MV-4-11 (cell line): ENCODE results near the gene MTMR12.
"Not testable (repeated sequence)": the region's sequence is repeated elsewhere in the genome, so short reads cannot be mapped to it uniquely, and the experiment has no call there.

ENCODE experiments used
- DNase-seq: peaks from one replicate; lab custom pipeline; 2025; lab: John Stamatoyannopoulos, UW

MTMR12 gene

GRCh38 chr5:32233220-32233695 lies 79.5 kb downstream of the MTMR12 start:
- DNase-seq, result peak; percentile 50

GRCh38 chr5:32232441-32233219 lies 80.1 kb downstream of the MTMR12 start:
- DNase-seq, result peak; percentile 90

- peak; percentile 63 for DNase-seq
These were observed 80.8 kb downstream of the MTMR12 start for GRCh38 chr5:32231929-32232328.

GRCh38 chr5:32231241-32231640 lies 81.5 kb downstream of the MTMR12 start:
- peak; percentile 89 for DNase-seq

GRCh38 chr5:32230356-32231099 lies 82.2 kb downstream of the MTMR12 start:
- peak; percentile 75 for DNase-seq

GRCh38 chr5:32229586-32229985 lies 83.2 kb downstream of the MTMR12 start:
- DNase-seq, result no peak

- no peak for DNase-seq
These were observed 83.9 kb downstream of the MTMR12 start for GRCh38 chr5:32228816-32229215.

GRCh38 chr5:32225445-32225844 lies 87.3 kb downstream of the MTMR12 start:
- no peak for DNase-seq

- DNase-seq, result no peak
These were observed 88.6 kb downstream of the MTMR12 start for GRCh38 chr5:32223972-32224609.

- no peak for DNase-seq
These were observed 89.8 kb downstream of the MTMR12 start for GRCh38 chr5:32222723-32223470.

- peak; percentile 66 for DNase-seq
These were observed 94.8 kb downstream of the MTMR12 start for GRCh38 chr5:32217886-32218396.

- DNase-seq, result not testable (repeated sequence)
These were observed 98.4 kb downstream of the MTMR12 start for GRCh38 chr5:32214344-32214743.

GRCh38 chr5:32210151-32210550 lies 102.6 kb downstream of the MTMR12 start:
- no peak for DNase-seq

- DNase-seq, result not testable (repeated sequence)
These were observed 103.9 kb downstream of the MTMR12 start for GRCh38 chr5:32208837-32209236.

- DNase-seq, result peak; percentile 76
These were observed 105.4 kb downstream of the MTMR12 start for GRCh38 chr5:32207355-32207634.

GRCh38 chr5:32206509-32207354 lies 106.0 kb downstream of the MTMR12 start:
- DNase-seq, result no peak

- no peak for DNase-seq
These were observed 106.7 kb downstream of the MTMR12 start for GRCh38 chr5:32206053-32206452.

- DNase-seq, result no peak
These were observed 110.3 kb downstream of the MTMR12 start for GRCh38 chr5:32202394-32202793.

GRCh38 chr5:32201122-32201753 lies 111.5 kb downstream of the MTMR12 start:
- DNase-seq, result peak; percentile 19

GRCh38 chr5:32197032-32197431 lies 115.7 kb downstream of the MTMR12 start:
- no peak for DNase-seq

- no peak for DNase-seq
These were observed 117.5 kb downstream of the MTMR12 start for GRCh38 chr5:32195265-32195664.
